ENCODE data around the gene GLG1.

DNA sequence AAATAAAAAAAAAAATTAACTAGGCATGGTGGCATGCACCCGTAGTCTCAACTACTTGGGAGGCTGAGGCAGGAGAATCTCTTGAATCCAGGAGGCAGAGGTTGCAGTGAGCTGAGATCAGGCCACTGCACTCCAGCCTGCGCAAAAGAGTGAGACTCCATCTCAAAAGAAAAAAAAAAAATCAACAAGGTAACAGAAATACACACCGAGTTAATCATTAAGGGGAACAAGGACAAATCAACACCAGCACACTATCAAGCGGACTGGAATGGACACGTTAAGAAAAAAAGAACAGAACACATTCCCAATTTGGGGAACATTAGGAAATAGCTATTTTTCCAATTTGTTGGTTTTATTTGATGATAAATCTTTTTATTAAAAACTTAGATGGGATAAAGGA lies 28.4 kb upstream of the GLG1 start:
- TF ChIP-seq, protein P1, sequence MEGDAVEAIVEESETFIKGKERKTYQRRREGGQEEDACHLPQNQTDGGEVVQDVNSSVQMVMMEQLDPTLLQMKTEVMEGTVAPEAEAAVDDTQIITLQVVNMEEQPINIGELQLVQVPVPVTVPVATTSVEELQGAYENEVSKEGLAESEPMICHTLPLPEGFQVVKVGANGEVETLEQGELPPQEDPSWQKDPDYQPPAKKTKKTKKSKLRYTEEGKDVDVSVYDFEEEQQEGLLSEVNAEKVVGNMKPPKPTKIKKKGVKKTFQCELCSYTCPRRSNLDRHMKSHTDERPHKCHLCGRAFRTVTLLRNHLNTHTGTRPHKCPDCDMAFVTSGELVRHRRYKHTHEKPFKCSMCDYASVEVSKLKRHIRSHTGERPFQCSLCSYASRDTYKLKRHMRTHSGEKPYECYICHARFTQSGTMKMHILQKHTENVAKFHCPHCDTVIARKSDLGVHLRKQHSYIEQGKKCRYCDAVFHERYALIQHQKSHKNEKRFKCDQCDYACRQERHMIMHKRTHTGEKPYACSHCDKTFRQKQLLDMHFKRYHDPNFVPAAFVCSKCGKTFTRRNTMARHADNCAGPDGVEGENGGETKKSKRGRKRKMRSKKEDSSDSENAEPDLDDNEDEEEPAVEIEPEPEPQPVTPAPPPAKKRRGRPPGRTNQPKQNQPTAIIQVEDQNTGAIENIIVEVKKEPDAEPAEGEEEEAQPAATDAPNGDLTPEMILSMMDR (IDR thresholded peaks at IDR 0.05) = no peak
- TF ChIP-seq POLR2A (IDR thresholded peaks at IDR 0.05) = no peak

Data from right lobe of liver (tissue), 4 donors.